Measurements from ENCODE around the gene RBMXL2.

RBMXL2 gene

GRCh38 chr11:7088921-7089320, at the start of gene RBMXL2:
Gene RBMXL2, plus strand, starts transcription at chr11:7088998. Its CDS starts 123 bp downstream, at chr11:7089121.
- Mint-ChIP-seq H3K27ac (no peak within 1 kb of the TSS), H3K27me3 (peaks cover 24% of the 10 kb centered on the region), H3K4me3 (no peak within 1 kb of the TSS), H3K36me3 (ENCODE audit: low read depth) (no peaks in the 10 kb centered on the region), H3K9me3 (no peaks in the 10 kb centered on the region), H3K4me1 (ENCODE audit: low read depth) (no peaks in the 10 kb centered on the region)

DNA sequence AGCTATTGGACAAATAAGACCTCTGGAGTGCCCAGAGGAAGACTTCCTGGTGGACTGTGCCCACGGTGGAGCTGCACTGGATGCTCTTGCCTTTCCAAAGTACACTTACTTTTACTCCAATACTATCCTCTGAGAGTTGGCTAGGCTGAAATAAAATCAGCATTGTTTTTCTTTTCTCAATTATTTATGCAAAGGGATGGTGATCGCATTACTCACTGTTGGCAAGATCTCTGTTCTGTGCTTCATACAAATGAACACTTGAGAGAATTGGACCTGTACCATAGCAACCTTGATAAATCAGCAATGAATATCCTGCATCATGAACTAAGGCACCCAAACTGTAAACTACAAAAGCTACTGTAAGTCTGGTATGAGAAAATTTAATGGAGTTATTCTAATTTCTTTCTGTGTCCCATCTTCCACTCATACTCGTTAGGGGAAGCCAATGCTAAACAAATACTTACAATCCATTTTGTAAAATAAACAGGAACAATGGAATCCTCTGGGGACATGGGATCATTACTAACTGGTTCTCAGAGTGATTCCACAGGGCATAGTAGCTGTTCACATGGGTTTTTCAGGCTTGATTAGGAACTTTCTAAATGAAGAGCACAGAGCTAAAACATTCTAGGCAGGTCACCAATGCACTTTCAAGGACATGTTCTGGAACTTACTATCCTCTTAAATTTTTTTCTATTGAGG, 42.2 kb upstream of the RBMXL2 start:
- no peaks in the 10 kb centered on the region for H3K4me1 Mint-ChIP-seq (ENCODE audit: low read depth)
- H3K9me3 Mint-ChIP-seq, result no peaks in the 10 kb centered on the region
- H3K27ac Mint-ChIP-seq, result no peak overlapping the region
- H3K27me3 Mint-ChIP-seq, result peaks cover 9% of the 10 kb centered on the region
- no peak overlapping the region for H3K4me3 Mint-ChIP-seq
- no peaks in the 10 kb centered on the region for H3K36me3 Mint-ChIP-seq (ENCODE audit: low read depth)

- Mint-ChIP-seq H3K36me3 (ENCODE audit: low read depth) (no peaks in the 10 kb centered on the region), H3K4me1 (ENCODE audit: low read depth) (no peaks in the 10 kb centered on the region)
Observed at GRCh38 chr11:7050191-7050590, 38.6 kb upstream of the RBMXL2 start.

DNA sequence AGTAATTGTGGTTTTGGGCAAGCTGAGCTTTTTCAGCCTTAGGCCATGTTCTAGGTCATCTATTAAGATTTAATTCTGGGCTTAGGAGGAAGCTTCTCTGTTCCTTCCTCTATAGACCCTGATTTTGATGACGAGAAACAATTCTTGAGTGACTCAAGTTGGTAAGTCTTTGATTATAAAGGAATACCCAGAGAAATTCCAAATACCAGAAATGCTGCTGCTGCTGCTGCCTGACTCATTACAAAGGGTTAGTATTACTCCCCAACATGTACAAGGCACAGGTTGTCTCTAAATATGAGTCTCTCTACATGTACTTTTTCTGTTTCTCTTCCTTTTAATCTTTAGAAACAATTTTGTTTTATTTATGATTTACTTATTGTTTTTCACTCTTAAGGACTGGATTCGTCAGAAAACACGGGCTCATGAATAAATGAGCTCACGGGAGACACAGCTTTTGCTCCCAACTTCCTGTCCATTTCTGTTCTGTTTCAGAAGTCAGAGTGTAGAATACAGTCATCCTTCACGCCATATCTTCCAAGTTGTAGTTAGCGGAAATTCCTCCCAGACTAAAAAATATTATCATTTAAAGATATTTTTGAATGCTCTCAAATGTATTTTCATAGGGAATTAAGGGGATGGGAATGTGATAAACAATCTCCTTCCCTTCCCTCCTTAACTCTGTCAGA, 31.8 kb upstream of the RBMXL2 start:
- H3K4me1 Mint-ChIP-seq (ENCODE audit: low read depth), result no peaks in the 10 kb centered on the region
- H3K27me3 Mint-ChIP-seq, result peaks cover 11% of the 10 kb centered on the region
- no peaks in the 10 kb centered on the region for H3K36me3 Mint-ChIP-seq (ENCODE audit: low read depth)
- no peaks in the 10 kb centered on the region for H3K9me3 Mint-ChIP-seq
- H3K4me3 Mint-ChIP-seq, result no peak overlapping the region
- no peak overlapping the region for H3K27ac Mint-ChIP-seq

More at GRCh38 chr11:7050191-7050590, 38.6 kb upstream of the RBMXL2 start:
- peaks cover 13% of the 10 kb centered on the region for H3K27me3 Mint-ChIP-seq
- no peak overlapping the region for H3K4me3 Mint-ChIP-seq
- no peaks in the 10 kb centered on the region for H3K9me3 Mint-ChIP-seq
- no peak overlapping the region for H3K27ac Mint-ChIP-seq

- Mint-ChIP-seq H3K27me3 (peaks cover 11% of the 10 kb centered on the region), H3K27ac (no peak overlapping the region), H3K9me3 (no peaks in the 10 kb centered on the region), H3K36me3 (ENCODE audit: low read depth) (no peaks in the 10 kb centered on the region), H3K4me3 (no peak overlapping the region), H3K4me1 (ENCODE audit: low read depth) (no peaks in the 10 kb centered on the region)
Observed at GRCh38 chr11:7057641-7058040, 31.2 kb upstream of the RBMXL2 start.

DNA sequence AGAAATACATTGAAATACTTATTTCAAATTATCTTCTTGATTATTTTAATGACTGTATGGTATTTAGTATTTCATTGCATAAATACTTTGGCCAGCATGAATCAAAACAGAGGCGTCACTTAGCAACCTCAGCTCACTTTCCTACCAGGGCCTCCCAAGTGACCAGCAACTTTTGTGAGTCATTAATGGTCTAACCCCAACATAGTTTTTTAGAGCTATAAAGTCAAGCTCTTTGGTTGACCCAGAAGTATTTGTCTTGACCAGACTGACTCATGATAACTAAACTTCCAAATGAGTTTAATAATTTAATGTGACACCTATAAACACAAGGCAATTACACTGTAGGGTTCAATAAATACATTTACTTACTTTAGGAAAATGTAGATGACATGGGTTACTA, 27.9 kb upstream of the RBMXL2 start:
- H3K4me3 Mint-ChIP-seq, result no peak overlapping the region
- peaks cover 5% of the 10 kb centered on the region for H3K27me3 Mint-ChIP-seq
- H3K9me3 Mint-ChIP-seq, result no peaks in the 10 kb centered on the region
- no peaks in the 10 kb centered on the region for H3K4me1 Mint-ChIP-seq (ENCODE audit: low read depth)
- H3K27ac Mint-ChIP-seq, result no peak overlapping the region
- no peaks in the 10 kb centered on the region for H3K36me3 Mint-ChIP-seq (ENCODE audit: low read depth)

DNA sequence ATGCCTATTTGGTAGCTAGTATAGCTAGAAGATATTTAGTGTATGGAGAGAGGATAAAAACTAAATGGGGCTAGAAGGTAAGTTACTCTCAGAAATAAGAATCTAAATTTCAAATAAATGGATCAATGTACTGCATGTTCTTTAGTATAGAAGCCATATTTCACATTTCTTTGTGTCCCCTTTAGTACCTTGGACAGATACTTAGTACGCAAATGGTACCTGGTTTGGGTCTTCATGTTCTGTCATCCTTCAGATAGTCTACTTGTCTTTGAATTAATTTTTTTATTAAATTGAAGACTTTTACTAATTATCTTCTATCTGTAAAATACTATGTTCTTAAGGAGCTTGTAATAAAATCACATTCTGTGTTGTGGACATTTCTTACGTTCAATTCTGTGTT, 26.3 kb upstream of the RBMXL2 start:
- no peak overlapping the region for H3K27ac Mint-ChIP-seq
- no peak overlapping the region for H3K4me3 Mint-ChIP-seq

GRCh38 chr11:7072401-7073028, 16.3 kb upstream of the RBMXL2 start:
- no peak overlapping the region for H3K27ac Mint-ChIP-seq
- H3K36me3 Mint-ChIP-seq (ENCODE audit: low read depth), result no peaks in the 10 kb centered on the region
- H3K27me3 Mint-ChIP-seq, result peaks cover 11% of the 10 kb centered on the region
- H3K4me1 Mint-ChIP-seq (ENCODE audit: low read depth), result no peaks in the 10 kb centered on the region
- H3K9me3 Mint-ChIP-seq, result no peaks in the 10 kb centered on the region
- H3K4me3 Mint-ChIP-seq, result no peak overlapping the region

More for the DNA sequence above, 26.3 kb upstream of the RBMXL2 start:
- Mint-ChIP-seq H3K4me1 (ENCODE audit: low read depth) (no peaks in the 10 kb centered on the region), H3K27me3 (peaks cover 9% of the 10 kb centered on the region), H3K9me3 (no peaks in the 10 kb centered on the region), H3K36me3 (ENCODE audit: low read depth) (no peaks in the 10 kb centered on the region)

- peaks cover 10% of the 10 kb centered on the region for H3K27me3 Mint-ChIP-seq
- no peak overlapping the region for H3K4me3 Mint-ChIP-seq
- H3K27ac Mint-ChIP-seq, result no peak overlapping the region
- H3K36me3 Mint-ChIP-seq (ENCODE audit: low read depth), result no peaks in the 10 kb centered on the region
- no peaks in the 10 kb centered on the region for H3K4me1 Mint-ChIP-seq (ENCODE audit: low read depth)
- peaks cover 13% of the 10 kb centered on the region for H3K9me3 Mint-ChIP-seq
Observed at GRCh38 chr11:7077101-7077500, 11.7 kb upstream of the RBMXL2 start.

- Mint-ChIP-seq H3K36me3 (ENCODE audit: low read depth) (no peaks in the 10 kb centered on the region), H3K27ac (no peak overlapping the region), H3K4me1 (ENCODE audit: low read depth) (no peaks in the 10 kb centered on the region), H3K4me3 (no peak overlapping the region), H3K27me3 (peaks cover 7% of the 10 kb centered on the region), H3K9me3 (peaks cover 13% of the 10 kb centered on the region)
Observed at GRCh38 chr11:7079545-7080135, 9.2 kb upstream of the RBMXL2 start.

- Mint-ChIP-seq H3K4me3 (no peak overlapping the region), H3K9me3 (peaks cover 13% of the 10 kb centered on the region), H3K27ac (no peak overlapping the region), H3K27me3 (peaks cover 5% of the 10 kb centered on the region), H3K36me3 (ENCODE audit: low read depth) (no peaks in the 10 kb centered on the region), H3K4me1 (ENCODE audit: low read depth) (no peaks in the 10 kb centered on the region)
Observed at GRCh38 chr11:7080900-7081299, 7.9 kb upstream of the RBMXL2 start.

DNA sequence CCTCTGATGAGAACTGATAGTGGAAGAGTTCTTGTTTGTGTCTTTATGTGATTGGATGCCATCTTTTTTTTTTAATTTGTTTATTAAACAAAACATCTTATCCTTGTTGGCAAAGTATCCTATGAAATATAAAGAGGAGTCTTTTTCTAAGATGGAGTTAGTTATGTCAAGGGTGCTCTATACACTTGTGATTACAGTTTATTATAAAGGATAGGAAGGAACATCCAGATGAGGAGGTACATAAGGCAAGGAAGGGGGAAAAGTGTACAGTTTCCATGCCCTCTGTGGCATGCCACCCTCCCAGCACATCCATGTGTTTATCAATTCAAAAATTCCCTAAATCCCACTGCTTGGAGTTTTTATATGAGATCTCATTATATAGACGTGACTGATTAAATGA, 7.4 kb upstream of the RBMXL2 start:
- no peak overlapping the region for H3K27ac Mint-ChIP-seq
- H3K4me3 Mint-ChIP-seq, result no peak overlapping the region
- no peaks in the 10 kb centered on the region for H3K36me3 Mint-ChIP-seq (ENCODE audit: low read depth)
- peaks cover 13% of the 10 kb centered on the region for H3K9me3 Mint-ChIP-seq
- H3K4me1 Mint-ChIP-seq (ENCODE audit: low read depth), result no peaks in the 10 kb centered on the region
- H3K27me3 Mint-ChIP-seq, result peaks cover 3% of the 10 kb centered on the region

GRCh38 chr11:7089328-7090251, 792 bp downstream of the RBMXL2 start:
- H3K4me1 Mint-ChIP-seq (ENCODE audit: low read depth), result no peaks in the 10 kb centered on the region
- H3K27me3 Mint-ChIP-seq, result peaks cover 25% of the 10 kb centered on the region
- H3K9me3 Mint-ChIP-seq, result no peaks in the 10 kb centered on the region
- H3K27ac Mint-ChIP-seq, result no peak overlapping the region
- no peak overlapping the region for H3K4me3 Mint-ChIP-seq
- no peaks in the 10 kb centered on the region for H3K36me3 Mint-ChIP-seq (ENCODE audit: low read depth)

- no peaks in the 10 kb centered on the region for H3K36me3 Mint-ChIP-seq (ENCODE audit: low read depth)
Observed at GRCh38 chr11:7098235-7098832, 9.5 kb downstream of the RBMXL2 start.

More at GRCh38 chr11:7098235-7098832, 9.5 kb downstream of the RBMXL2 start:
- Mint-ChIP-seq H3K27ac (no peak overlapping the region), H3K4me3 (no peak overlapping the region), H3K9me3 (no peaks in the 10 kb centered on the region), H3K27me3 (peaks cover 26% of the 10 kb centered on the region), H3K4me1 (ENCODE audit: low read depth) (no peaks in the 10 kb centered on the region)
